Natural killer cell (primary cell): ENCODE measurements around the gene TNFAIP3. TPM values are rescaled to one million over a fixed set of nuclear protein-coding genes. Genes with fewer than 3 reads are reported as not detected.

Experiments
- ATAC-seq, 3 donors: fragments of 150-1000 bp in 2 of 3; fragments of 200-7000 bp in 1 of 3; cut with Tn5 transposase; 1 replicate in 1 of 3; 2 replicates in 2 of 3; pipeline ENCODE4 v1.10.0; 2021; ENCODE audit warnings: mild to moderate bottlenecking in 2 of 3, moderate library complexity in 2 of 3
- DNase-seq, 2 donors: peaks; one replicate each; pipeline versions ENCODE4 v3.0.0 to v3.0.0-alpha.2; 2013 to 2021; ENCODE audit warnings: mixed read lengths in 1 of 2
- H3K27ac ChIP-seq: one replicate; pipeline ENCODE4 v1.5.1; 2013; ENCODE audit warnings: mild to moderate bottlenecking, low read length
- H3K27me3 ChIP-seq: one replicate; pipeline ENCODE4 v1.6.1; 2013; ENCODE audit warnings: low read length; ENCODE audit not compliant: control insufficient read depth, insufficient read depth
- H3K36me3 ChIP-seq: one replicate; pipeline ENCODE4 v1.6.1; 2013; ENCODE audit warnings: low read length; ENCODE audit not compliant: control insufficient read depth, insufficient read depth
- H3K4me1 ChIP-seq: one replicate; pipeline ENCODE4 v1.6.1; 2013; ENCODE audit warnings: low read length; ENCODE audit not compliant: control insufficient read depth, insufficient read depth
- H3K4me3 ChIP-seq: one replicate; pipeline ENCODE4 v1.5.1; 2013; ENCODE audit warnings: low read length
- H3K9me3 ChIP-seq: one replicate; pipeline ENCODE4 v1.6.1; 2013; ENCODE audit warnings: low read length; ENCODE audit not compliant: control insufficient read depth, insufficient read depth
- H3K27ac Mint-ChIP-seq, 2 donors: one replicate each; pipeline ENCODE4 v1.8.0; 2022; ENCODE audit warnings: mild to moderate bottlenecking in 2 of 2, mixed read lengths in 2 of 2, moderate library complexity in 1 of 2
- H3K27me3 Mint-ChIP-seq, 2 donors: one replicate each; pipeline ENCODE4 v1.8.0; 2022; ENCODE audit warnings: low read depth in 2 of 2, mixed read lengths in 2 of 2
- H3K36me3 Mint-ChIP-seq: one replicate; pipeline ENCODE4 v1.8.0; 2022; ENCODE audit warnings: mixed read lengths
- H3K4me1 Mint-ChIP-seq, 2 donors: one replicate each; pipeline ENCODE4 v1.8.0; 2022; ENCODE audit warnings: mixed read lengths in 2 of 2
- H3K4me3 Mint-ChIP-seq: one replicate; pipeline ENCODE4 v1.8.0; 2022; ENCODE audit warnings: mild to moderate bottlenecking, moderate library complexity, mixed read lengths
- H3K9me3 Mint-ChIP-seq, 2 donors: one replicate each; pipeline ENCODE4 v1.8.0; 2022; ENCODE audit warnings: mixed read lengths in 2 of 2
- WGBS: methylation state at CpG from one replicate; pipeline ENCODE4 v1.1.7; 2013; ENCODE audit warnings: missing lambda C conversion rate; ENCODE audit not compliant: insufficient coverage; 5-methylcytosine and 5-hydroxymethylcytosine counted together
- intact Hi-C: fragments of 100-400 bp; cut with micrococcal nuclease; formaldehyde crosslinking; loops from one replicate; pipeline ENCODE4 v1.14.2; 2022
- total RNA-seq, 4 donors: library from RNA; stranded (reverse); fragments of 120-200 nt in 1 of 4; gene quantifications; one replicate each; pipeline versions ENCODE4 v1.2.3 to v1.2.4, GENCODE V29; 2013 to 2022
- TF ChIP-seq, protein P1 (sequence below): fragments of 200-600 bp; IDR thresholded peaks from one replicate; pipeline ENCODE4 v1.8.0; 2022; ENCODE audit warnings: antibody characterized with exemption

TNFAIP3 gene
- total RNA-seq, 3 donors from 2014 or later (not counting 1 experiment from before 2014, with no cell fraction given) = 1,163 to 1,298 (median 1,241) TPM

DNA sequence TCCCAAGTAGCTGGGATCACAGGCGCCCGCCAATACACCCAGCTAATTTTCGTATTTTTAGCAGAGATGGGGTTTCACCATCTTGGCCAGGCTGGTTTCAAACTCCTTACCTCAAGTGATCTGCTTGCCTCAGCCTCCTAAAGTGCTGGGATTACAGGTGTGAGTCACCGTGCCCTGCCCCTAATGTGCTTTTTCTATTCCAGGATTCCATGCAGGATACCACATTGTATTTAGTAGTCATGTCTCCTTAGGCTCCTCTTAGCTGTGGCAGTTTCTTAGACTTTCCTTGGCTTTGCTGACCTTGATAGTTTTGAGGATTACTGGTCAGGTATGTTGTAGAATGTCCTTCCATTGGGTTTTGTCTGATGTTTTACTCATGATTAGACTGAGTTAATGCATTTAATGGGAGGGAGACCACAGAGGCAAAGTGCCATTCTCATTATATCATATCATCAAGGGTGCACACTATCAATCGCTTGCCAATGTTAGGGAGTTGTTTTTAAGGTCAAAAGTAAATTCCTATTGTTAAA lies 39.6 kb upstream of the TNFAIP3 start:
- WGBS = 94% methylated on average over 5 of the region's 5 CpGs
- no peak overlapping the region for H3K27ac ChIP-seq
- Mint-ChIP-seq H3K4me3 (peak overlapping the region; percentile 63), H3K27me3 (no peaks in the 10 kb centered on the region), H3K36me3 (no peaks in the 10 kb centered on the region), H3K4me1 (peaks cover 61 to 63% of the 10 kb centered on the region in 2 donors), H3K27ac (peak overlapping the region; percentile 74 to 83), H3K9me3 (no peaks in the 10 kb centered on the region)
- H3K4me3 ChIP-seq = no peak overlapping the region
- H3K4me1 ChIP-seq = peaks cover 38% of the 10 kb centered on the region
- no peaks in the 10 kb centered on the region for H3K9me3 ChIP-seq
- H3K27me3 ChIP-seq = no peaks in the 10 kb centered on the region
- intact Hi-C loops = no loop called here
- ATAC-seq (no peak), DNase-seq (no peak)
- TF ChIP-seq, protein P1, sequence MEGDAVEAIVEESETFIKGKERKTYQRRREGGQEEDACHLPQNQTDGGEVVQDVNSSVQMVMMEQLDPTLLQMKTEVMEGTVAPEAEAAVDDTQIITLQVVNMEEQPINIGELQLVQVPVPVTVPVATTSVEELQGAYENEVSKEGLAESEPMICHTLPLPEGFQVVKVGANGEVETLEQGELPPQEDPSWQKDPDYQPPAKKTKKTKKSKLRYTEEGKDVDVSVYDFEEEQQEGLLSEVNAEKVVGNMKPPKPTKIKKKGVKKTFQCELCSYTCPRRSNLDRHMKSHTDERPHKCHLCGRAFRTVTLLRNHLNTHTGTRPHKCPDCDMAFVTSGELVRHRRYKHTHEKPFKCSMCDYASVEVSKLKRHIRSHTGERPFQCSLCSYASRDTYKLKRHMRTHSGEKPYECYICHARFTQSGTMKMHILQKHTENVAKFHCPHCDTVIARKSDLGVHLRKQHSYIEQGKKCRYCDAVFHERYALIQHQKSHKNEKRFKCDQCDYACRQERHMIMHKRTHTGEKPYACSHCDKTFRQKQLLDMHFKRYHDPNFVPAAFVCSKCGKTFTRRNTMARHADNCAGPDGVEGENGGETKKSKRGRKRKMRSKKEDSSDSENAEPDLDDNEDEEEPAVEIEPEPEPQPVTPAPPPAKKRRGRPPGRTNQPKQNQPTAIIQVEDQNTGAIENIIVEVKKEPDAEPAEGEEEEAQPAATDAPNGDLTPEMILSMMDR = no peak
- H3K36me3 ChIP-seq = no peaks in the 10 kb centered on the region

DNA sequence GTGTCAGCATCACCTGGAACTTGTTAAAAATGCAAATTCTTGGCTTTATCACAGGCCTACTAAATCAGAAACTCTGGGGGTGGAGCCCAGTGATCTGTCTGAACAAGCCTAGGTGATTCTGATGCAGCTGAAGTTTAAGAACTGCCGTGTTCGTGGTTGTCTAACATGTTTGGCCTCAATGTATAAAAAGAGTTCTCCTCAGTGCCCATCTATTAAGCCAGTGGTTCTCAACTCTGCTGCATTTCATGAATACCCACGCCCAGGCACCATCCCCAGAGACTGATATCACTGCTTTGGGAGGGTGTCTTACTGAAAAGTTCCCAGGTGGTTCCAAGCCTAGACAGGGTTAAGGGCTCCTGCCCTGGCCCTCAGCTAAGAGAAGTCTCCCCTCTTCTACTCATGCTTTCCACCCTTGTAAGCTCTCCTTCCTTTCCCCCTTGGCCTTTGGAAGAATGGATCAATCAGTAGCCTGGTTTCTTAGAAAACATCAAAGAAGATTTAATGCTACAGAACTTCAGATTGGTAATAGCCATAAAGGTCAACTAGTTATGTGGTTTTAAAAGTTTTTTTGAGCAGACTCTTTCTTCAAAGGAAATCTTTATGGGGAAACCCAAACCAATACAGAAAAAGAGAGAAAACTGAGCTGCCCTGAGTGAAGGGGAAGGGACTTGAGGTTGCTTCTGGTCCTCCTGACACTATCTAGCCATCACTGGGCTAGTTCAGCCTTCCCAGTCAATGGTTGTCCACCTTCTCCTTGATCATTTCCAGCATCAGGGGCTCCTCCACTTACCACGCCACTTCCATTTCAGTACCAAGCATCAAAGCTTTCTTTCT lies 38.9 kb upstream of the TNFAIP3 start:
- H3K4me3 Mint-ChIP-seq = peak overlapping the region; percentile 39
- Histone ChIP-seq H3K36me3 (no peaks in the 10 kb centered on the region), H3K9me3 (no peaks in the 10 kb centered on the region), H3K27me3 (no peaks in the 10 kb centered on the region), H3K4me3 (no peak overlapping the region), H3K4me1 (peaks cover 34% of the 10 kb centered on the region), H3K27ac (peak overlapping the region; percentile 55)
- peaks cover 56 to 58% of the 10 kb centered on the region in 2 donors for H3K4me1 Mint-ChIP-seq
- DNase-seq (peak in 1 of 2 donors; percentile 56), ATAC-seq (peak in 2 of 3 donors; percentile 10 to 16)
- H3K36me3 Mint-ChIP-seq = no peaks in the 10 kb centered on the region
- H3K9me3 Mint-ChIP-seq = no peaks in the 10 kb centered on the region
- H3K27me3 Mint-ChIP-seq = no peaks in the 10 kb centered on the region
- 57% methylated on average over 4 of the region's 4 CpGs for WGBS
- TF ChIP-seq, protein P1 = no peak
- intact Hi-C loops = no loop called here
- H3K27ac Mint-ChIP-seq = peak overlapping the region; percentile 74 to 83

DNA sequence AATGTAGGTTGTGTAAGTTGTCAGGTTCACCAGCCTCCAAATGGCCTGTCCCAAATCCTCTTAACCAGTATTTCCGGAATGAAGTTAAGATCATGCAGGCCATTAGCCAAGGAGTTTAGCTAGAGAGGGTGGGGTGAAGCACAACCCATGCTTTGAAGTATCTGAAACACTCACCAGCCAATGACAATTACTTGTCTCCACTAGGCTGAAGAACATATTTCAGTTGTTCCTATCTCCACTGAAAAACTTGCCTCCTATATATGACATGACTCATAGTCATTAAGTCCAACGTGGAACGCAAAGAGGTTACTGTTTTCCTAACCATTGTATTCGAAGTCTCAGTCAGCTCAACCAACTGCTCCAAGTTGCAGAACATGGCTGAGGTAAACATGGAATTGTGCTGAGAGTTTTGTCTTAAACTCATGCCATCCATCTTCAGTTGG lies 37.4 kb upstream of the TNFAIP3 start:
- ATAC-seq (no peak), DNase-seq (no peak)
- TF ChIP-seq, protein P1 = no peak
- no peak overlapping the region for H3K4me3 ChIP-seq
- peaks cover 21% of the 10 kb centered on the region for H3K4me1 ChIP-seq
- Mint-ChIP-seq H3K4me1 (peaks cover 41 to 43% of the 10 kb centered on the region in 2 donors), H3K9me3 (no peaks in the 10 kb centered on the region), H3K4me3 (peak overlapping the region; percentile 31), H3K27ac (peak overlapping the region; percentile 74 to 83), H3K36me3 (no peaks in the 10 kb centered on the region), H3K27me3 (no peaks in the 10 kb centered on the region)
- intact Hi-C loops = no loop called here
- no peaks in the 10 kb centered on the region for H3K27me3 ChIP-seq
- no peaks in the 10 kb centered on the region for H3K36me3 ChIP-seq
- H3K9me3 ChIP-seq = no peaks in the 10 kb centered on the region
- 91% methylated on average over 4 of the region's 4 CpGs for WGBS
- no peak overlapping the region for H3K27ac ChIP-seq
